ENCODE data around the gene ANXA7.

- TF ChIP-seq, protein P1, sequence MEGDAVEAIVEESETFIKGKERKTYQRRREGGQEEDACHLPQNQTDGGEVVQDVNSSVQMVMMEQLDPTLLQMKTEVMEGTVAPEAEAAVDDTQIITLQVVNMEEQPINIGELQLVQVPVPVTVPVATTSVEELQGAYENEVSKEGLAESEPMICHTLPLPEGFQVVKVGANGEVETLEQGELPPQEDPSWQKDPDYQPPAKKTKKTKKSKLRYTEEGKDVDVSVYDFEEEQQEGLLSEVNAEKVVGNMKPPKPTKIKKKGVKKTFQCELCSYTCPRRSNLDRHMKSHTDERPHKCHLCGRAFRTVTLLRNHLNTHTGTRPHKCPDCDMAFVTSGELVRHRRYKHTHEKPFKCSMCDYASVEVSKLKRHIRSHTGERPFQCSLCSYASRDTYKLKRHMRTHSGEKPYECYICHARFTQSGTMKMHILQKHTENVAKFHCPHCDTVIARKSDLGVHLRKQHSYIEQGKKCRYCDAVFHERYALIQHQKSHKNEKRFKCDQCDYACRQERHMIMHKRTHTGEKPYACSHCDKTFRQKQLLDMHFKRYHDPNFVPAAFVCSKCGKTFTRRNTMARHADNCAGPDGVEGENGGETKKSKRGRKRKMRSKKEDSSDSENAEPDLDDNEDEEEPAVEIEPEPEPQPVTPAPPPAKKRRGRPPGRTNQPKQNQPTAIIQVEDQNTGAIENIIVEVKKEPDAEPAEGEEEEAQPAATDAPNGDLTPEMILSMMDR (IDR thresholded peaks at IDR 0.05): no peak
- TF ChIP-seq POLR2A (IDR thresholded peaks at IDR 0.05) (no peak), POLR2AphosphoS5 (IDR thresholded peaks at IDR 0.05) (peak in 2 of 3 donors; percentile 33 to 65)
Measured at GRCh38 chr10:73358331-73359279, 55.3 kb downstream of the ANXA7 start, which contains the start of gene CFAP70.

All from breast epithelium (tissue), 3 donors.